HCT116 (cell line): Measurements from ENCODE around the gene ARFGEF3. TPM values are rescaled to one million over a fixed set of nuclear protein-coding genes. Genes with fewer than 3 reads are reported as not detected.

ENCODE experiments used
- ATAC-seq: fragments of 200-7000 bp; cut with Tn5 transposase; 2 replicates; pipeline ENCODE4 v1.9.1; 2020; ENCODE audit warnings: mild to moderate bottlenecking, moderate library complexity
- BruUV-seq: library from RNA; stranded (reverse); fragments of 400-500 nt; replicated peaks from 2 replicates; lab custom pipeline; 2021; lab: Mats Ljungman, UMichigan
- CTCF ChIA-PET: fragments of 300-600 bp; sonication (Branson Sonifier 250); formaldehyde crosslinking; loops from one replicate; lab custom pipeline; 2021; ENCODE audit warnings: antibody characterized with exemption; lab: Charles Lee
- POLR2A ChIA-PET: fragments of 300-600, 350-600 bp; sonication (Branson Sonifier 250); formaldehyde crosslinking; loops from one replicate; lab custom pipeline; 2021; ENCODE audit warnings: antibody characterized with exemption; lab: Charles Lee
- RAD21 ChIA-PET, 2 experiments: fragments of 300-600 bp; sonication (Branson Sonifier 250); formaldehyde crosslinking; loops; one replicate each; lab custom pipeline; 2023; ENCODE audit warnings: low total read pairs in 2 of 2; ENCODE audit not compliant: uncharacterized antibody in 2 of 2, unreplicated experiment in 2 of 2, low non-redundant PET in 1 of 2; lab: Charles Lee
- DNase-seq: peaks from one replicate; pipeline ENCODE4 v3.0.0-alpha.2; 2010; ENCODE audit warnings: low read depth, low spot score
- H2AFZ ChIP-seq: fragments of 200-600 bp; shearing (Covaris generic), sonication (generic); 2 replicates; pipeline ENCODE4 v1.6.1; 2017; ENCODE audit warnings: low read depth, mixed run types, mixed read lengths, antibody characterized with exemption, low read length; ENCODE audit not compliant: poor library complexity, severe bottlenecking
- H3K27ac ChIP-seq: 2 replicates; pipeline ENCODE4 v1.5.1; 2012; ENCODE audit warnings: low read depth, low read length
- H3K27me3 ChIP-seq: fragments of 200-600 bp; sonication (generic); 2 replicates; pipeline ENCODE4 v1.6.1; 2016; ENCODE audit warnings: mixed run types, low read length, mixed read lengths; ENCODE audit not compliant: insufficient read depth
- H3K36me3 ChIP-seq, 2 experiments: fragments of 200-500 bp in 1 of 2; fragments of 200-600 bp in 1 of 2; sonication (Bioruptor generic) in 1 of 2; sonication (generic) in 1 of 2; 2 replicates each; pipeline versions ENCODE4 v1.5.1 to v1.6.1; 2014 to 2016; ENCODE audit warnings: low read length in 2 of 2, inconsistent platforms in 1 of 2, mixed read lengths in 1 of 2, mixed run types in 1 of 2; ENCODE audit not compliant: insufficient read depth in 2 of 2, control insufficient read depth in 1 of 2
- H3K4me1 ChIP-seq, 2 experiments: fragments of 200-600 bp in 1 of 2; sonication (generic) in 1 of 2; 2 replicates each; pipeline versions ENCODE4 v1.5.1 to v1.6.1; 2012 to 2017; ENCODE audit warnings: low read length in 2 of 2, inconsistent platforms in 1 of 2, mild to moderate bottlenecking in 1 of 2, mixed read lengths in 1 of 2, mixed run types in 1 of 2, moderate library complexity in 1 of 2; ENCODE audit not compliant: insufficient read depth in 2 of 2, control insufficient read depth in 1 of 2
- H3K4me2 ChIP-seq: fragments of 200-600 bp; sonication (generic); 2 replicates; pipeline ENCODE4 v1.6.1; 2017; ENCODE audit warnings: mixed run types, low read length, mixed read lengths
- H3K4me3 ChIP-seq, 2 experiments: fragments of 200-600 bp in 1 of 2; sonication (generic) in 1 of 2; replicated peaks in 1 of 2; 2 replicates each; pipeline ENCODE4 v1.5.1; 2011 to 2016; ENCODE audit warnings: low read length in 2 of 2, control low read depth in 1 of 2, low read depth in 1 of 2, mild to moderate bottlenecking in 1 of 2, mixed read lengths in 1 of 2, mixed run types in 1 of 2
- H3K79me2 ChIP-seq: fragments of 200-600 bp; sonication (generic); 2 replicates; pipeline ENCODE4 v1.6.1; 2017; ENCODE audit warnings: mild to moderate bottlenecking, mixed run types, low read length, moderate library complexity, mixed read lengths; ENCODE audit not compliant: insufficient read depth
- H3K9ac ChIP-seq: fragments of 200-600 bp; sonication (generic); 2 replicates; pipeline ENCODE4 v1.6.1; 2016; ENCODE audit warnings: low read length, mixed read lengths
- H3K9me2 ChIP-seq: fragments of 200-600 bp; sonication (generic), shearing (Covaris generic); 2 replicates; pipeline ENCODE4 v1.6.1; 2017; ENCODE audit warnings: mixed run types, mild to moderate bottlenecking, moderate library complexity; ENCODE audit not compliant: insufficient read depth
- H3K9me3 ChIP-seq, 2 experiments: fragments of 200-500 bp in 1 of 2; fragments of 200-600 bp in 1 of 2; sonication (Bioruptor generic) in 1 of 2; sonication (generic) in 1 of 2; 2 replicates each; pipeline ENCODE4 v1.6.1; 2014 to 2017; ENCODE audit warnings: low read length in 2 of 2, mixed read lengths in 2 of 2, inconsistent platforms in 1 of 2, low read depth in 1 of 2, mild to moderate bottlenecking in 1 of 2, mixed run types in 1 of 2, moderate library complexity in 1 of 2; ENCODE audit not compliant: control insufficient read depth in 1 of 2, insufficient read depth in 1 of 2
- H4K20me1 ChIP-seq: fragments of 200-600 bp; sonication (generic), shearing (Covaris generic); 2 replicates; pipeline ENCODE4 v1.6.1; 2017; ENCODE audit warnings: mixed run types, mild to moderate bottlenecking, moderate library complexity; ENCODE audit not compliant: insufficient read depth
- CBX3 ChIP-seq: IDR thresholded peaks from 2 replicates; pipeline ENCODE4 v1.6.1; 2012; ENCODE audit warnings: low read depth
- CEBPB ChIP-seq: IDR thresholded peaks from 2 replicates; pipeline ENCODE4 v1.6.1; 2012; ENCODE audit warnings: low read depth
- CTCF ChIP-seq, 3 experiments: fragments of 200-600 bp in 1 of 3; sonication (generic) in 1 of 3; IDR thresholded peaks in 2 of 3; conservative IDR thresholded peaks in 1 of 3; 2 replicates each; pipeline ENCODE4 v1.5.1; 2012 to 2017; ENCODE audit warnings: low read depth in 2 of 3, low read length in 2 of 3, antibody characterized with exemption in 1 of 3, borderline replicate concordance in 1 of 3, control low read depth in 1 of 3, mild to moderate bottlenecking in 1 of 3, mixed read lengths in 1 of 3, mixed run types in 1 of 3, moderate library complexity in 1 of 3; ENCODE audit not compliant: insufficient read depth in 1 of 3
- EGR1 ChIP-seq: IDR thresholded peaks from 2 replicates; pipeline ENCODE4 v1.6.1; 2012; ENCODE audit warnings: low read depth
- ELF1 ChIP-seq: IDR thresholded peaks from 2 replicates; pipeline ENCODE4 v1.6.1; 2012; ENCODE audit warnings: low read depth, borderline replicate concordance
- EZH2 ChIP-seq: fragments of 200-600 bp; sonication (generic); IDR thresholded peaks from 2 replicates; pipeline ENCODE4 v1.6.1; 2017; ENCODE audit warnings: antibody characterized with exemption, mixed run types
- FOSL1 ChIP-seq: IDR thresholded peaks from 2 replicates; pipeline ENCODE4 v1.6.1; 2012; ENCODE audit warnings: low read depth
- MAX ChIP-seq: IDR thresholded peaks from 2 replicates; pipeline ENCODE4 v1.6.1; 2012
- POLR2A ChIP-seq: IDR thresholded peaks from 2 replicates; pipeline ENCODE4 v1.7.0; 2011; ENCODE audit warnings: borderline replicate concordance; ENCODE audit not compliant: insufficient read depth, insufficient read length; ENCODE audit errors: extremely low read depth
- POLR2AphosphoS5 ChIP-seq: IDR thresholded peaks from 2 replicates; pipeline ENCODE4 v1.6.1; 2011; ENCODE audit warnings: mild to moderate bottlenecking, low read depth, low read length, moderate library complexity
- RAD21 ChIP-seq: IDR thresholded peaks from 2 replicates; pipeline ENCODE4 v1.6.1; 2012; ENCODE audit warnings: low read depth, mild to moderate bottlenecking
- REST ChIP-seq: IDR thresholded peaks from 2 replicates; pipeline ENCODE4 v1.6.1; 2012; ENCODE audit warnings: low read depth
- SIN3A ChIP-seq: IDR thresholded peaks from 2 replicates; pipeline ENCODE4 v1.6.1; 2012; ENCODE audit warnings: low read depth
- SP1 ChIP-seq: IDR thresholded peaks from 2 replicates; pipeline ENCODE4 v1.6.1; 2012; ENCODE audit warnings: low read depth
- SRF ChIP-seq: IDR thresholded peaks from 2 replicates; pipeline ENCODE4 v1.6.1; 2012; ENCODE audit warnings: low read depth
- YY1 ChIP-seq: IDR thresholded peaks from 2 replicates; pipeline ENCODE4 v1.6.1; 2011; ENCODE audit warnings: low read length, low read depth, moderate library complexity, mild to moderate bottlenecking; ENCODE audit not compliant: insufficient replicate concordance; ENCODE audit errors: extremely low read depth
- ZBTB33 ChIP-seq: IDR thresholded peaks from 2 replicates; pipeline ENCODE4 v1.6.1; 2011; ENCODE audit warnings: mild to moderate bottlenecking, low read length, moderate library complexity; ENCODE audit not compliant: insufficient replicate concordance; ENCODE audit errors: extremely low read depth
- ZFX ChIP-seq: fragments of 450-650 bp; IDR thresholded peaks from 2 replicates; pipeline ENCODE4 v1.6.1; 2017
- ZNF274 ChIP-seq: fragments of 200-500 bp; sonication (Bioruptor generic); IDR thresholded peaks from 2 replicates; pipeline ENCODE4 v1.6.1; 2014; ENCODE audit warnings: mild to moderate bottlenecking, low read depth, low read length, inconsistent platforms
- intact Hi-C: fragments of 100-400 bp; cut with micrococcal nuclease; formaldehyde crosslinking; loops from 2 replicates; pipeline ENCODE4 v1.10.0; 2022
- total RNA-seq: library from RNA; stranded (reverse); gene quantifications from one replicate; pipeline ENCODE4 v1.2.1, GENCODE V29; 2021; ENCODE audit not compliant: unreplicated experiment

ARFGEF3 gene
- total RNA-seq, 1 experiment from 2014 or later: 3.8 TPM

- TF ChIP-seq ZBTB33 (no peak), ELF1 (no peak), POLR2AphosphoS5 (no peak), FOSL1 (no peak), ZNF274 (no peak), YY1 (no peak), EGR1 (no peak), SRF (no peak), ZFX (no peak), POLR2A (no peak), SP1 (no peak)
Measured at GRCh38 chr6:138250513-138251247, 88.9 kb downstream of the ARFGEF3 start (continued).

GRCh38 chr6:138253731-138254130 lies 92.0 kb downstream of the ARFGEF3 start:
- H3K4me1 ChIP-seq: no peaks in the 10 kb centered on the region
- ATAC-seq (no peak), DNase-seq (no peak)
- H3K27ac ChIP-seq: no peak overlapping the region
- no peaks in the 10 kb centered on the region for H3K27me3 ChIP-seq
- intact Hi-C loops: no loop called here
- no peak overlapping the region for H2AFZ ChIP-seq
- CTCF ChIA-PET: no interaction called here
- no peak overlapping the region for H3K9ac ChIP-seq
- H3K36me3 ChIP-seq: no peaks in the 10 kb centered on the region
- BruUV-seq: no TSS peak
- H3K9me2 ChIP-seq: no peaks in the 10 kb centered on the region
- no peak overlapping the region for H3K4me3 ChIP-seq
- no peaks in the 10 kb centered on the region for H4K20me1 ChIP-seq
- POLR2A ChIA-PET: no interaction called here
- H3K4me2 ChIP-seq: no peak overlapping the region
- RAD21 ChIA-PET: no interaction called here
- no peaks in the 10 kb centered on the region for H3K9me3 ChIP-seq
- H3K79me2 ChIP-seq: no peaks in the 10 kb centered on the region
- TF ChIP-seq EZH2: no peak
- no peak for TF ChIP-seq CBX3
- TF ChIP-seq EGR1: no peak
- TF ChIP-seq REST: no peak
- TF ChIP-seq SRF: no peak
- TF ChIP-seq ELF1: no peak
- TF ChIP-seq ZFX: no peak
- no peak for TF ChIP-seq YY1
- no peak for TF ChIP-seq CEBPB
- TF ChIP-seq POLR2AphosphoS5: no peak
- TF ChIP-seq CTCF (IDR thresholded peaks at IDR 0.05 in 2 of 3, conservative IDR thresholded peaks at IDR 0.05 in 1 of 3; ENCODE audit: borderline replicate concordance in 1 of 3, insufficient read depth in 1 of 3, low read depth in 2 of 3, low read length in 2 of 3): no peak
- no peak for TF ChIP-seq FOSL1
- TF ChIP-seq RAD21: no peak
- TF ChIP-seq MAX: no peak
- no peak for TF ChIP-seq SIN3A
